ENCODE results near the gene BSCL2. TPM values are rescaled to one million over a fixed set of nuclear protein-coding genes. Genes with fewer than 3 reads are reported as not detected.

Gene BSCL2
- total and polyA plus RNA-seq, 2 donors (not counting 3 experiments of a cell fraction or from before 2014, with no cell fraction given) = 31.1 to 94.8 TPM

- Histone ChIP-seq H3K27ac (ENCODE audit: insufficient read depth, low read depth, low read length) (no peak overlapping the region), H3K4me2 (ENCODE audit: insufficient read depth, low read length) (no peak overlapping the region), H3K4me1 (ENCODE audit: control insufficient read depth, extremely low read depth, insufficient read depth, low read length) (peaks cover 12% of the 10 kb centered on the region), H2AFZ (ENCODE audit: low read depth, low read length) (no peak overlapping the region), H3K36me3 (ENCODE audit: control insufficient read depth in 2 of 2, extremely low read depth in 1 of 2, insufficient read depth in 2 of 2, low read length in 2 of 2) (peaks cover 28 to 32% of the 10 kb centered on the region in 2 experiments), H3K9ac (replicated peaks; ENCODE audit: extremely low read depth, insufficient read depth, low read length) (no peak overlapping the region), H3K27me3 (ENCODE audit: control insufficient read depth in 2 of 2, insufficient read depth in 2 of 2, low read length in 2 of 2) (no peaks in the 10 kb centered on the region), H3K79me2 (ENCODE audit: control insufficient read depth, insufficient read depth, low read length) (peaks cover 13% of the 10 kb centered on the region), H4K20me1 (replicated peaks; ENCODE audit: control insufficient read depth, extremely low read depth, insufficient read depth, low read length) (no peaks in the 10 kb centered on the region), H3K4me3 (replicated peaks in 1 of 3; ENCODE audit: insufficient read depth in 1 of 3, low read depth in 1 of 3, low read length in 3 of 3) (no peak overlapping the region), H3K9me1 (replicated peaks; ENCODE audit: control insufficient read depth, extremely low read depth, insufficient read depth, low read length) (no peaks in the 10 kb centered on the region), H3K9me3 (replicated peaks; ENCODE audit: control insufficient read depth, insufficient read depth, low read length) (no peaks in the 10 kb centered on the region)
- intact Hi-C loops (cut with micrococcal nuclease) = no loop called here
- TF ChIP-seq GATA2 (IDR thresholded peaks at IDR 0.05; ENCODE audit: insufficient read depth, insufficient read length, low read depth, low read length) = no peak
- no peak for TF ChIP-seq POLR2A (IDR thresholded peaks at IDR 0.05; ENCODE audit: low read depth, low read length)
- no peak for TF ChIP-seq EZH2 (IDR thresholded peaks at IDR 0.05; ENCODE audit: borderline replicate concordance, low read depth, low read length, severe bottlenecking)
- TF ChIP-seq MAX (IDR thresholded peaks at IDR 0.05; ENCODE audit: insufficient read depth, insufficient read length) = no peak
- no peak for TF ChIP-seq CTCF (IDR thresholded peaks at IDR 0.05; ENCODE audit: extremely low read depth in 1 of 2, insufficient read depth in 1 of 2, low read depth in 1 of 2, low read length in 2 of 2)
- no peak for TF ChIP-seq JUN (IDR thresholded peaks at IDR 0.05; ENCODE audit: borderline replicate concordance, insufficient read depth, insufficient read length, low read depth)
- TF ChIP-seq FOS (IDR thresholded peaks at IDR 0.05; ENCODE audit: borderline replicate concordance, insufficient read depth, low read length) = no peak
- TF ChIP-seq POLR2AphosphoS5 (IDR thresholded peaks at IDR 0.05; ENCODE audit: insufficient read depth, low read depth, low read length) = no peak
- no peak for TF ChIP-seq MYC (IDR thresholded peaks at IDR 0.05; ENCODE audit: low read depth, low read length)
- FAIRE-seq (no peak), DNase-seq (ENCODE audit: low read depth, low spot score) (no peak)
- CTCF ChIA-PET = no interaction called here
- dilution Hi-C loops (cut with MboI; ENCODE audit: extremely low pct_ligation_motif_present, low sequenced_read_pairs) = no loop called here
- no TSS peak for BruUV-seq (replicated peaks)
- POLR2A ChIA-PET = interaction anchor here (0.6 to 1.0 kb wide), 2 partner anchors 14 to 111 kb away, joined by 4 to 5 read pairs; partner anchors contain the start of genes HNRNPUL2 and MTA2
Measured at GRCh38 chr11:62712276-62712812, 5.1 kb upstream of the BSCL2 start.

Data from endothelial cell of umbilical vein (primary cell).